ENCODE data around the gene CILP2.

GRCh38 chr19:19539698-19540063 is 1.6 kb downstream of the CILP2 start:
- TF ChIP-seq POLR3G (IDR thresholded peaks at IDR 0.05; ENCODE audit: extremely low read depth, insufficient read length, insufficient replicate concordance) (no peak), ZNF23 (CRISPR knock-in tag; IDR thresholded peaks at IDR 0.05) (no peak), ZNF511 (CRISPR knock-in tag; IDR thresholded peaks at IDR 0.05) (no peak), UBTF (IDR thresholded peaks at IDR 0.05; ENCODE audit: borderline replicate concordance in 1 of 2, low read depth in 2 of 2, low read length in 2 of 2) (no peak), STAG1 (CRISPR knock-in tag; IDR thresholded peaks at IDR 0.05; ENCODE audit: borderline replicate concordance) (no peak), CHCHD3 (CRISPR knock-in tag; IDR thresholded peaks at IDR 0.05) (no peak), CTCF (IDR thresholded peaks at IDR 0.05 in 2 of 3, conservative IDR thresholded peaks at IDR 0.05 in 1 of 3; ENCODE audit: insufficient read depth in 2 of 3, low read depth in 1 of 3, low read length in 3 of 3) (no peak), POLR2AphosphoS5 (IDR thresholded peaks at IDR 0.05; ENCODE audit: control insufficient read depth, insufficient read depth, low read depth, low read length) (no peak), POLR2A (conservative IDR thresholded peaks at IDR 0.05) (no peak), GABPA (tag; conservative IDR thresholded peaks at IDR 0.05; ENCODE audit: low read depth) (no peak), CREB3L1 (IDR thresholded peaks at IDR 0.05; ENCODE audit: borderline replicate concordance, low read depth) (no peak), NCOR1 (IDR thresholded peaks at IDR 0.05) (no peak), ZNF263 (CRISPR knock-in tag; IDR thresholded peaks at IDR 0.05; ENCODE audit: borderline replicate concordance) (no peak), MAZ (CRISPR knock-in tag; conservative IDR thresholded peaks at IDR 0.05 in 1 of 2, IDR thresholded peaks at IDR 0.05 in 1 of 2) (no peak)

All from K562 (cell line).